Measurements from ENCODE around the gene TOX2.

GRCh38 chr20:44057698-44058675, 143.3 kb downstream of the TOX2 start:
- TF ChIP-seq CTCF (IDR thresholded peaks at IDR 0.05) (no peak), EP300 (IDR thresholded peaks at IDR 0.05) (no peak), POLR2A (IDR thresholded peaks at IDR 0.05) (no peak)
